ENCODE data around the gene CLMP.

The CLMP gene

DNA sequence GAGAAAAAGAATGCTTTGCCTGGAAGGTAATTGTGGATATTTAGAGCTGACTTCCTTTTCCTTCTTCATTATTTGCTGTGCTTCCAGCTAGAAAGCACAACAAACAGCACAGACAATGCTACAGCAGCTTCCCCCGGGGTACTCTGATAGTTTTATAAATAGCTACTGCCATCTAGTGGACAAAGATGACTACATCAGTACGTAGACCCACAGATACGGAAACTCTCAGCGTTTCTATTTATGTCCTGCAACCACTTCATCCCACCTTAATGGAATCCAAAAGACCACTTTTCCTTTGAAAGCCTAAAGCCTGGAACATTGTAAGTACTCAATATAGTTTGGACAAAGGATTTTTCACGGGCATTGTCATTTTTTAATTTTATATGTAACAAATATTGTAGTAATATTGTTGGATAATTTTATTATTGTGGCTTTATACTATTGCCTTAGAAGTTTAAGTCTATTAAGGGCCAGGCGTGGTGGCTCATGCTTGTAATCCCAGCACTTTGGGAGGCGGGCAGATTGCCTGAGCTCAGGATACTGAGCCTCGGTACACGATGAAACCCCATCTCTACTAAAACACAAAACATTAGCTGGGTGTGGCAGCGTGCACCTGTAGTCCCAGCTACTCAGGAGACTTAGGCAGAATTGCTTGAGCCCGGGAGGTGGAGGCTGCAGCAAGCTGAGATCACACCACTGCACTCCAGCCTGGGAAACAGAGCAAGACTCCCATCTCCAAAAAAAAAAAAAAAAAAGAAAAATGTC is 140.6 kb downstream of the CLMP start (continued):
- TF ChIP-seq, protein P1, sequence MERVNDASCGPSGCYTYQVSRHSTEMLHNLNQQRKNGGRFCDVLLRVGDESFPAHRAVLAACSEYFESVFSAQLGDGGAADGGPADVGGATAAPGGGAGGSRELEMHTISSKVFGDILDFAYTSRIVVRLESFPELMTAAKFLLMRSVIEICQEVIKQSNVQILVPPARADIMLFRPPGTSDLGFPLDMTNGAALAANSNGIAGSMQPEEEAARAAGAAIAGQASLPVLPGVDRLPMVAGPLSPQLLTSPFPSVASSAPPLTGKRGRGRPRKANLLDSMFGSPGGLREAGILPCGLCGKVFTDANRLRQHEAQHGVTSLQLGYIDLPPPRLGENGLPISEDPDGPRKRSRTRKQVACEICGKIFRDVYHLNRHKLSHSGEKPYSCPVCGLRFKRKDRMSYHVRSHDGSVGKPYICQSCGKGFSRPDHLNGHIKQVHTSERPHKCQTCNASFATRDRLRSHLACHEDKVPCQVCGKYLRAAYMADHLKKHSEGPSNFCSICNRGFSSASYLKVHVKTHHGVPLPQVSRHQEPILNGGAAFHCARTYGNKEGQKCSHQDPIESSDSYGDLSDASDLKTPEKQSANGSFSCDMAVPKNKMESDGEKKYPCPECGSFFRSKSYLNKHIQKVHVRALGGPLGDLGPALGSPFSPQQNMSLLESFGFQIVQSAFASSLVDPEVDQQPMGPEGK (tag by site-specific recombination; IDR thresholded peaks at IDR 0.05) = no peak
- TF ChIP-seq ZNF214 (tag by site-specific recombination; IDR thresholded peaks at IDR 0.05; ENCODE audit: borderline replicate concordance) = no peak
- TF ChIP-seq TCF7L2 (IDR thresholded peaks at IDR 0.05; ENCODE audit: borderline replicate concordance, low read depth, low read length) = no peak
- TF ChIP-seq ZNF585B (tag by site-specific recombination; IDR thresholded peaks at IDR 0.05) = no peak
- TF ChIP-seq, protein P2, sequence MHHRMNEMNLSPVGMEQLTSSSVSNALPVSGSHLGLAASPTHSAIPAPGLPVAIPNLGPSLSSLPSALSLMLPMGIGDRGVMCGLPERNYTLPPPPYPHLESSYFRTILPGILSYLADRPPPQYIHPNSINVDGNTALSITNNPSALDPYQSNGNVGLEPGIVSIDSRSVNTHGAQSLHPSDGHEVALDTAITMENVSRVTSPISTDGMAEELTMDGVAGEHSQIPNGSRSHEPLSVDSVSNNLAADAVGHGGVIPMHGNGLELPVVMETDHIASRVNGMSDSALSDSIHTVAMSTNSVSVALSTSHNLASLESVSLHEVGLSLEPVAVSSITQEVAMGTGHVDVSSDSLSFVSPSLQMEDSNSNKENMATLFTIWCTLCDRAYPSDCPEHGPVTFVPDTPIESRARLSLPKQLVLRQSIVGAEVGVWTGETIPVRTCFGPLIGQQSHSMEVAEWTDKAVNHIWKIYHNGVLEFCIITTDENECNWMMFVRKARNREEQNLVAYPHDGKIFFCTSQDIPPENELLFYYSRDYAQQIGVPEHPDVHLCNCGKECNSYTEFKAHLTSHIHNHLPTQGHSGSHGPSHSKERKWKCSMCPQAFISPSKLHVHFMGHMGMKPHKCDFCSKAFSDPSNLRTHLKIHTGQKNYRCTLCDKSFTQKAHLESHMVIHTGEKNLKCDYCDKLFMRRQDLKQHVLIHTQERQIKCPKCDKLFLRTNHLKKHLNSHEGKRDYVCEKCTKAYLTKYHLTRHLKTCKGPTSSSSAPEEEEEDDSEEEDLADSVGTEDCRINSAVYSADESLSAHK (tag by site-specific recombination; IDR thresholded peaks at IDR 0.05) = no peak
- no peak for TF ChIP-seq ZNF561 (tag by site-specific recombination; IDR thresholded peaks at IDR 0.05; ENCODE audit: borderline replicate concordance)
- TF ChIP-seq ZFP3 (tag by site-specific recombination; IDR thresholded peaks at IDR 0.05; ENCODE audit: low read depth) = no peak
- no peak for TF ChIP-seq SCRT1 (tag by site-specific recombination; IDR thresholded peaks at IDR 0.05; ENCODE audit: borderline replicate concordance)
- no peak for TF ChIP-seq ZNF133 (tag by site-specific recombination; IDR thresholded peaks at IDR 0.05)
- no peak for TF ChIP-seq ZNF510 (tag by site-specific recombination; IDR thresholded peaks at IDR 0.05; ENCODE audit: insufficient replicate concordance)
- TF ChIP-seq, protein P3, sequence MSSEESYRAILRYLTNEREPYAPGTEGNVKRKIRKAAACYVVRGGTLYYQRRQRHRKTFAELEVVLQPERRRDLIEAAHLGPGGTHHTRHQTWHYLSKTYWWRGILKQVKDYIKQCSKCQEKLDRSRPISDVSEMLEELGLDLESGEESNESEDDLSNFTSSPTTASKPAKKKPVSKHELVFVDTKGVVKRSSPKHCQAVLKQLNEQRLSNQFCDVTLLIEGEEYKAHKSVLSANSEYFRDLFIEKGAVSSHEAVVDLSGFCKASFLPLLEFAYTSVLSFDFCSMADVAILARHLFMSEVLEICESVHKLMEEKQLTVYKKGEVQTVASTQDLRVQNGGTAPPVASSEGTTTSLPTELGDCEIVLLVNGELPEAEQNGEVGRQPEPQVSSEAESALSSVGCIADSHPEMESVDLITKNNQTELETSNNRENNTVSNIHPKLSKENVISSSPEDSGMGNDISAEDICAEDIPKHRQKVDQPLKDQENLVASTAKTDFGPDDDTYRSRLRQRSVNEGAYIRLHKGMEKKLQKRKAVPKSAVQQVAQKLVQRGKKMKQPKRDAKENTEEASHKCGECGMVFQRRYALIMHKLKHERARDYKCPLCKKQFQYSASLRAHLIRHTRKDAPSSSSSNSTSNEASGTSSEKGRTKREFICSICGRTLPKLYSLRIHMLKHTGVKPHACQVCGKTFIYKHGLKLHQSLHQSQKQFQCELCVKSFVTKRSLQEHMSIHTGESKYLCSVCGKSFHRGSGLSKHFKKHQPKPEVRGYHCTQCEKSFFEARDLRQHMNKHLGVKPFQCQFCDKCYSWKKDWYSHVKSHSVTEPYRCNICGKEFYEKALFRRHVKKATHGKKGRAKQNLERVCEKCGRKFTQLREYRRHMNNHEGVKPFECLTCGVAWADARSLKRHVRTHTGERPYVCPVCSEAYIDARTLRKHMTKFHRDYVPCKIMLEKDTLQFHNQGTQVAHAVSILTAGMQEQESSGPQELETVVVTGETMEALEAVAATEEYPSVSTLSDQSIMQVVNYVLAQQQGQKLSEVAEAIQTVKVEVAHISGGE (tag by site-specific recombination; conservative IDR thresholded peaks at IDR 0.05; ENCODE audit: low read depth) = no peak
- peak; percentile 51; the same call in 1 of the 2 replicates for TF ChIP-seq ZNF366 (tag by site-specific recombination; conservative IDR thresholded peaks at IDR 0.05)
- TF ChIP-seq ZNF473 (tag by site-specific recombination; IDR thresholded peaks at IDR 0.05) = no peak
- TF ChIP-seq ZBTB8A (tag by site-specific recombination; IDR thresholded peaks at IDR 0.05) = no peak
- no peak for TF ChIP-seq ZNF10 (tag by site-specific recombination; IDR thresholded peaks at IDR 0.05)
- TF ChIP-seq ZNF324 (tag by site-specific recombination; IDR thresholded peaks at IDR 0.05) = no peak
- no peak for TF ChIP-seq AEBP2 (tag by site-specific recombination; IDR thresholded peaks at IDR 0.05; ENCODE audit: borderline replicate concordance)
- no peak for TF ChIP-seq ZNF626 (tag by site-specific recombination; IDR thresholded peaks at IDR 0.05)
- no peak for TF ChIP-seq ZBTB44 (tag by site-specific recombination; IDR thresholded peaks at IDR 0.05)
- TF ChIP-seq ZBTB21 (tag by site-specific recombination; IDR thresholded peaks at IDR 0.05) = no peak
- no peak for TF ChIP-seq ZNF571 (tag by site-specific recombination; IDR thresholded peaks at IDR 0.05)
- TF ChIP-seq ZFHX2 (tag by site-specific recombination; conservative IDR thresholded peaks at IDR 0.05) = no peak
- no peak for TF ChIP-seq ZNF768 (tag by site-specific recombination; IDR thresholded peaks at IDR 0.05)
- no peak for TF ChIP-seq KLF9 (tag by site-specific recombination; IDR thresholded peaks at IDR 0.05; ENCODE audit: low read depth)
- TF ChIP-seq ZNF654 (tag by site-specific recombination; IDR thresholded peaks at IDR 0.05; ENCODE audit: low read depth) = peak; percentile 80
- TF ChIP-seq ZNF660 (tag by site-specific recombination; IDR thresholded peaks at IDR 0.05) = peak; percentile 5; the same call in 1 of the 2 replicates
